ENCODE measurements around the gene EZR.

DNA sequence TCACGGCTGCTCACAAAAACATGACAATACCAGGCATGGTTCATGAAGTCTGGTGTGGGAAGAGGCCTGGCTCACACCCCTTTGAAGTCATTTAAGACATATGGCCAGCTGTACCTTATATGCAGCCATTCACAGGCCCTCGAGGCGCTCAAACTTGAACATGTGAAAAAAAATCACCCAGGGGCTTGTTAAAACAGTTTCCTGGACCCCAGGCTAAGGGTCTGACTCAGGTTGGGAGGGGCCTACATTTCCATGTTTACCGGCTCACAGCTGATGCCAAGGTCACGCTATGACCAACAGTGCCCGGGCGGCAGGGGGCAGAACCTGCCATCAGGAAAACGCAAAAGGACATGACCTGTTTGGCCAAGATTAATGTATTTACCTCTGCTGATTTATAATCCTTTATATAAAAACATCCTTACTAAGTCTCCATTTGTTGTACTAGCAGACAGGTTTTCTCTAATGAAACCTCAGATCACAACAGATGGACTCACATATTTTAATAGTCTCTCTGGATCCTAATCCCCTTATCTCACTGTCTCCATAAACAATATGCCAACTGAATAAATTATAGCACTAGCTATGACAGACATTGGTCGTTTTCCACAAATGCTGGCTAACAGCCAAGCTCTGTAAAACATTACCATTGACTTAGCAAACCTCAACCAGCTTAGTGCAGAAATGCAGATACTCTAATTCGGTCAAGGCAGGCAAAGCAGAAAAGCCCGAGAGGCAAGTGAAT is 19.9 kb downstream of the EZR start:
- TF ChIP-seq, protein P1, sequence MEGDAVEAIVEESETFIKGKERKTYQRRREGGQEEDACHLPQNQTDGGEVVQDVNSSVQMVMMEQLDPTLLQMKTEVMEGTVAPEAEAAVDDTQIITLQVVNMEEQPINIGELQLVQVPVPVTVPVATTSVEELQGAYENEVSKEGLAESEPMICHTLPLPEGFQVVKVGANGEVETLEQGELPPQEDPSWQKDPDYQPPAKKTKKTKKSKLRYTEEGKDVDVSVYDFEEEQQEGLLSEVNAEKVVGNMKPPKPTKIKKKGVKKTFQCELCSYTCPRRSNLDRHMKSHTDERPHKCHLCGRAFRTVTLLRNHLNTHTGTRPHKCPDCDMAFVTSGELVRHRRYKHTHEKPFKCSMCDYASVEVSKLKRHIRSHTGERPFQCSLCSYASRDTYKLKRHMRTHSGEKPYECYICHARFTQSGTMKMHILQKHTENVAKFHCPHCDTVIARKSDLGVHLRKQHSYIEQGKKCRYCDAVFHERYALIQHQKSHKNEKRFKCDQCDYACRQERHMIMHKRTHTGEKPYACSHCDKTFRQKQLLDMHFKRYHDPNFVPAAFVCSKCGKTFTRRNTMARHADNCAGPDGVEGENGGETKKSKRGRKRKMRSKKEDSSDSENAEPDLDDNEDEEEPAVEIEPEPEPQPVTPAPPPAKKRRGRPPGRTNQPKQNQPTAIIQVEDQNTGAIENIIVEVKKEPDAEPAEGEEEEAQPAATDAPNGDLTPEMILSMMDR (IDR thresholded peaks at IDR 0.05), result no peak
- TF ChIP-seq POLR2A (IDR thresholded peaks at IDR 0.05) (no peak), EP300 (IDR thresholded peaks at IDR 0.05) (no peak)

Data from tibial nerve (tissue), 4 donors.